DOHH2 (cell line): ENCODE measurements around the gene TMEM269.

Experiments used
- H3F3A ChIP-seq: fragments of 200-600 bp; sonication (generic), shearing (Covaris generic); 2 replicates; pipeline ENCODE4 v1.6.0; 2016; ENCODE audit warnings: antibody characterized with exemption, mild to moderate bottlenecking; ENCODE audit not compliant: control insufficient read depth, insufficient read depth
- H3K27ac ChIP-seq: fragments of 200-600 bp; sonication (generic); 2 replicates; pipeline ENCODE4 v1.5.1; 2014; ENCODE audit warnings: low read depth, mild to moderate bottlenecking, low read length, moderate library complexity
- H3K27me3 ChIP-seq: fragments of 200-600 bp; sonication (generic); 2 replicates; pipeline ENCODE4 v1.6.1; 2014; ENCODE audit warnings: mild to moderate bottlenecking, low read length, mixed read lengths; ENCODE audit not compliant: control insufficient read depth
- H3K36me3 ChIP-seq: fragments of 200-600 bp; sonication (generic); 2 replicates; pipeline ENCODE4 v1.6.1; 2014; ENCODE audit warnings: mild to moderate bottlenecking, low read length, moderate library complexity, mixed read lengths; ENCODE audit not compliant: control insufficient read depth
- H3K4me1 ChIP-seq: fragments of 200-600 bp; sonication (generic); 2 replicates; pipeline ENCODE4 v1.6.1; 2014; ENCODE audit warnings: mild to moderate bottlenecking, low read length, mixed read lengths; ENCODE audit not compliant: control insufficient read depth
- H3K4me2 ChIP-seq: fragments of 200-600 bp; sonication (generic); 2 replicates; pipeline ENCODE4 v1.6.0; 2014; ENCODE audit warnings: mild to moderate bottlenecking, low read length, moderate library complexity
- H3K4me3 ChIP-seq: fragments of 200-600 bp; sonication (generic); 2 replicates; pipeline ENCODE4 v1.5.1; 2014; ENCODE audit warnings: mild to moderate bottlenecking, low read length, mixed read lengths
- H3K79me2 ChIP-seq: fragments of 200-600 bp; sonication (generic); 2 replicates; pipeline ENCODE4 v1.6.1; 2014; ENCODE audit warnings: mild to moderate bottlenecking, low read length, mixed read lengths; ENCODE audit not compliant: control insufficient read depth
- H3K9me2 ChIP-seq: fragments of 200-600 bp; sonication (generic); replicated peaks from 2 replicates; pipeline ENCODE4 v1.6.1; 2014; ENCODE audit warnings: mild to moderate bottlenecking, low read length, mixed read lengths; ENCODE audit not compliant: control insufficient read depth
- H3K9me3 ChIP-seq: fragments of 200-600 bp; sonication (generic); 2 replicates; pipeline ENCODE4 v1.6.1; 2014; ENCODE audit warnings: antibody characterized with exemption, low read length, mixed read lengths; ENCODE audit not compliant: control insufficient read depth, insufficient read depth
- H4K20me1 ChIP-seq: fragments of 200-600 bp; sonication (generic); 2 replicates; pipeline ENCODE4 v1.6.0; 2014; ENCODE audit warnings: low read depth, mild to moderate bottlenecking, antibody characterized with exemption, low read length, moderate library complexity; ENCODE audit not compliant: control insufficient read depth, insufficient read depth
- EZH2phosphoT487 ChIP-seq: fragments of 200-600 bp; sonication (generic); IDR thresholded peaks from 2 replicates; pipeline ENCODE4 v1.6.1; 2017; ENCODE audit warnings: borderline replicate concordance, mild to moderate bottlenecking, antibody characterized with exemption, low read length, moderate library complexity, mixed read lengths
- TF ChIP-seq, protein P1 (sequence below): fragments of 200-600 bp; sonication (generic); IDR thresholded peaks from one replicate; pipeline ENCODE4 v1.5.1; 2014; ENCODE audit warnings: antibody characterized with exemption, mild to moderate bottlenecking, low read depth, low read length; ENCODE audit not compliant: poor library complexity, severe bottlenecking

The TMEM269 gene

DNA sequence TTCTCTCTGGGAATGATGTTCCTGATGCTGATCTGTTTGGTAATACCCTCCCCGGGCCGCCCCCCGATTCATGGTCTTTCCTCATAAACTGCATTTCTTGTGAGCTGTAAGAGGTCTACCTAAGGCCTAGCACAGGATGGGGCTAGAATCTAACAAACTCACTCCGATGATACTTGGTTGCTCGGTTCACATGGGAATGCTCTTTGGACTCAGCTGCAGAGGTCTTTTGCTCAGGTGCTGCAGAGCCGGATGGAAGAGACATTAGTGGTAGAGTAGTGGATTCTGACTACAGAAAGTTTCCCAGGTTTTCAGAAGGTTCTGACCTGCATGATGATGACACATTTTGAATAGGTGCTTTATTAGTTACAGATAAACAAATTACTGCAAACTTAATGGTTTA is 8.3 kb upstream of the TMEM269 start:
- H3K36me3 ChIP-seq = peaks cover 66% of the 10 kb centered on the region
- H3K4me1 ChIP-seq = no peaks in the 10 kb centered on the region
- TF ChIP-seq, protein P1, sequence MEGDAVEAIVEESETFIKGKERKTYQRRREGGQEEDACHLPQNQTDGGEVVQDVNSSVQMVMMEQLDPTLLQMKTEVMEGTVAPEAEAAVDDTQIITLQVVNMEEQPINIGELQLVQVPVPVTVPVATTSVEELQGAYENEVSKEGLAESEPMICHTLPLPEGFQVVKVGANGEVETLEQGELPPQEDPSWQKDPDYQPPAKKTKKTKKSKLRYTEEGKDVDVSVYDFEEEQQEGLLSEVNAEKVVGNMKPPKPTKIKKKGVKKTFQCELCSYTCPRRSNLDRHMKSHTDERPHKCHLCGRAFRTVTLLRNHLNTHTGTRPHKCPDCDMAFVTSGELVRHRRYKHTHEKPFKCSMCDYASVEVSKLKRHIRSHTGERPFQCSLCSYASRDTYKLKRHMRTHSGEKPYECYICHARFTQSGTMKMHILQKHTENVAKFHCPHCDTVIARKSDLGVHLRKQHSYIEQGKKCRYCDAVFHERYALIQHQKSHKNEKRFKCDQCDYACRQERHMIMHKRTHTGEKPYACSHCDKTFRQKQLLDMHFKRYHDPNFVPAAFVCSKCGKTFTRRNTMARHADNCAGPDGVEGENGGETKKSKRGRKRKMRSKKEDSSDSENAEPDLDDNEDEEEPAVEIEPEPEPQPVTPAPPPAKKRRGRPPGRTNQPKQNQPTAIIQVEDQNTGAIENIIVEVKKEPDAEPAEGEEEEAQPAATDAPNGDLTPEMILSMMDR = no peak
- TF ChIP-seq EZH2phosphoT487 = no peak
- no peaks in the 10 kb centered on the region for H3F3A ChIP-seq
- H3K27me3 ChIP-seq = no peaks in the 10 kb centered on the region
- no peak overlapping the region for H3K4me3 ChIP-seq
- H3K9me2 ChIP-seq = no peaks in the 10 kb centered on the region
- no peaks in the 10 kb centered on the region for H4K20me1 ChIP-seq
- no peak overlapping the region for H3K27ac ChIP-seq
- no peaks in the 10 kb centered on the region for H3K9me3 ChIP-seq
- H3K4me2 ChIP-seq = no peak overlapping the region
- peaks cover 13% of the 10 kb centered on the region for H3K79me2 ChIP-seq

DNA sequence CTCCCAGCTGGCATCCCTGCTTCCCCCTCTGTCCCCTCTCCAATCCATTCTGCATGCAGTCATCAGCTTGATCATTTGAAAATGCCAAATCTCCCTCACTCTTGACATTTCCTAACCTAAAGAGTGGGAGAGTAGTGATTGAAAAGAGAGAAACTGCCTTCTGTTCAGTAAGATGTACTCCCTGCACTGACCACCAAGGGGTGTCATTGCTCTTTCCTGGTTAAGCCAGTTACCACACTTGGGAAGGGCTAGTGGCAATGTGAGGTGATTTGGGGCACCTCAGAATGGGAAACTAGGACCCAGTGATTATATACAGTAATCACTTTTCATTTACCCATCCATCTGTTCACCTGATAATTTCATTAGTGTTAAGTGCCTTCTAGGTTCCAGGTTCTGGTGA is 6.9 kb upstream of the TMEM269 start:
- H3K27ac ChIP-seq = no peak overlapping the region
- H3K27me3 ChIP-seq = no peaks in the 10 kb centered on the region
- no peaks in the 10 kb centered on the region for H3F3A ChIP-seq
- H3K9me2 ChIP-seq = no peaks in the 10 kb centered on the region
- H4K20me1 ChIP-seq = no peaks in the 10 kb centered on the region
- no peaks in the 10 kb centered on the region for H3K4me1 ChIP-seq
- peaks cover 64% of the 10 kb centered on the region for H3K36me3 ChIP-seq
- no peaks in the 10 kb centered on the region for H3K9me3 ChIP-seq
- H3K4me3 ChIP-seq = no peak overlapping the region
- H3K79me2 ChIP-seq = 0 out of 2 replicates have a peak, but pooled peaks cover 3% of the 10 kb centered on the region
- no peak for TF ChIP-seq EZH2phosphoT487
- TF ChIP-seq, protein P1 = peak; percentile 83
- H3K4me2 ChIP-seq = no peak overlapping the region

DNA sequence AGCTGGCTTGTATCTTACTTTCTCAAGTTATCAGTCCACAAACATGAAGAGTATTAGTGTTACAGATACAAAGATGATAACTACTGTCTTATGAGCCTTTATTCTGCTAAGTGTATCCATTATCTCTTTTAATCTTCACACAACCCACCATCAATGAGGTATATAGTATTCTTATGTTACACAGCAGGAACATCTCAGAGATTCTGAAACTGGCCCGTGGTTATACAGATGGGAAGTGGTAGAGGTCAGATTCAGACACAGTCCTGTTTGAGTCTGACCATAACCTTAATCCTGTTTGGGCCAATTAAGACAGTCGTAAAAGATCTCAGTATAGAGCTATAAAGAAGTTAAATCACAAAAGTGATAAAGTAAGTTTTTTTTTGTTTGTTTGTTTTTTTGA is 5.1 kb upstream of the TMEM269 start:
- no peaks in the 10 kb centered on the region for H3K4me1 ChIP-seq
- TF ChIP-seq EZH2phosphoT487 = no peak
- TF ChIP-seq, protein P1 = no peak
- no peak overlapping the region for H3K4me3 ChIP-seq
- H3K27me3 ChIP-seq = no peaks in the 10 kb centered on the region
- no peaks in the 10 kb centered on the region for H3K9me2 ChIP-seq
- H3K9me3 ChIP-seq = no peaks in the 10 kb centered on the region
- H3K36me3 ChIP-seq = peaks cover 54% of the 10 kb centered on the region
- no peak overlapping the region for H3K27ac ChIP-seq
- no peak overlapping the region for H3K4me2 ChIP-seq
- H3K79me2 ChIP-seq = no peaks in the 10 kb centered on the region
- no peaks in the 10 kb centered on the region for H3F3A ChIP-seq
- no peaks in the 10 kb centered on the region for H4K20me1 ChIP-seq

DNA sequence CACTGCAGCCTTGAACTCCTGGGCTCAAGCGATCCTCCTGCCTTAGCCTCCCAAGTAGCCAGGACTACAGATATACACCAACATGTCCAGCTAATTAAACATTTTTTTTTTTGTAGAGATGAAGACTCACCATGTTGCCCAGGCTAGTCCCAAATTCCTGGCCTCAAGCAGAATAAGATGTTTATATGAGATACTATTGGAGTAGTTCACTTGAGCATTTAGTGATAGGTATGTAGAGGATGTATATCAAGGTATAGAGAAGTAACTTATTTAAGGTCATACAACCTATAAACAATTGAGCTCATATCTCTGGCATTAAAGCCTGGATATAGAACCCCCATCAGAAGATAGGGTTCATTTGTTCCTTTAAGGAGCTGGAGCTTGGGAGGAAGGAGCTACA is 4.6 kb upstream of the TMEM269 start:
- no peak for TF ChIP-seq EZH2phosphoT487
- TF ChIP-seq, protein P1 = no peak
- H3K9me3 ChIP-seq = no peaks in the 10 kb centered on the region
- no peaks in the 10 kb centered on the region for H3K9me2 ChIP-seq
- H3K27me3 ChIP-seq = no peaks in the 10 kb centered on the region
- no peaks in the 10 kb centered on the region for H3F3A ChIP-seq
- peaks cover 49% of the 10 kb centered on the region for H3K36me3 ChIP-seq
- H3K4me2 ChIP-seq = no peak overlapping the region
- no peaks in the 10 kb centered on the region for H3K4me1 ChIP-seq
- no peak overlapping the region for H3K4me3 ChIP-seq
- no peaks in the 10 kb centered on the region for H3K79me2 ChIP-seq
- H3K27ac ChIP-seq = no peak overlapping the region
- H4K20me1 ChIP-seq = no peaks in the 10 kb centered on the region
